ENCODE measurements around the gene ATP6V0C.

Gene ATP6V0C

GRCh38 chr16:2511128-2511800, 2.5 kb upstream of the ATP6V0C start:
- DNase-seq (ENCODE audit: low read depth in 2 of 2): no peak

GRCh38 chr16:2511996-2512734, 1.6 kb upstream of the ATP6V0C start:
- no peak for DNase-seq (ENCODE audit: low read depth in 2 of 2)

GRCh38 chr16:2512735-2513404, 882 bp upstream of the ATP6V0C start:
- DNase-seq (ENCODE audit: low read depth in 2 of 2): no peak

GRCh38 chr16:2514333-2515179, 804 bp downstream of the ATP6V0C start:
- DNase-seq (ENCODE audit: low read depth in 2 of 2): no peak

- no peak for DNase-seq (ENCODE audit: low read depth in 2 of 2)
These were observed 1.6 kb downstream of the ATP6V0C start for GRCh38 chr16:2515180-2515851.

- no peak for DNase-seq (ENCODE audit: low read depth in 2 of 2)
These were observed 2.9 kb downstream of the ATP6V0C start for GRCh38 chr16:2516391-2517240.

- no peak for DNase-seq (ENCODE audit: low read depth in 2 of 2)
These were observed 4.3 kb downstream of the ATP6V0C start for GRCh38 chr16:2517954-2518605.

GRCh38 chr16:2518823-2519710, 5.3 kb downstream of the ATP6V0C start:
- DNase-seq (ENCODE audit: low read depth in 2 of 2): no peak

- DNase-seq (ENCODE audit: low read depth in 2 of 2): no peak
These were observed 5.9 kb downstream of the ATP6V0C start for GRCh38 chr16:2519711-2520080.

GRCh38 chr16:2520097-2520783, 6.5 kb downstream of the ATP6V0C start, which contains the start of gene AMDHD2:
AMDHD2 (plus strand) TSS chr16:2520371; CDS start chr16:2520459, 88 bp downstream.
- peak; percentile 74 to 83 for DNase-seq (ENCODE audit: low read depth in 2 of 2)

GRCh38 chr16:2520784-2521531, 7.2 kb downstream of the ATP6V0C start:
- DNase-seq (ENCODE audit: low read depth in 2 of 2): no peak

GRCh38 chr16:2523801-2524231, 10.1 kb downstream of the ATP6V0C start:
- no peak for DNase-seq (ENCODE audit: low read depth in 2 of 2)

- no peak for DNase-seq (ENCODE audit: low read depth in 2 of 2)
These were observed 10.7 kb downstream of the ATP6V0C start for GRCh38 chr16:2524339-2524938.

- no peak for DNase-seq (ENCODE audit: low read depth in 2 of 2)
These were observed 12.4 kb downstream of the ATP6V0C start for GRCh38 chr16:2526135-2526534.

- DNase-seq (ENCODE audit: low read depth in 2 of 2): no peak
These were observed 13.5 kb downstream of the ATP6V0C start for GRCh38 chr16:2527071-2527783.

- no peak for DNase-seq (ENCODE audit: low read depth in 2 of 2)
These were observed 14.0 kb downstream of the ATP6V0C start for GRCh38 chr16:2527784-2528100.

All from stimulated activated CD4-positive, alpha-beta T cell treated with anti-CD3 and anti-CD28 coated beads, Interleukin-12 subunit alpha, Interleukin-12 subunit beta, amount 100 ng/mL, for 24 hours (primary cell).